IMR-90 (cell line): ENCODE results near the gene SH2D4B. TPM values are rescaled to one million over a fixed set of nuclear protein-coding genes. Genes with fewer than 3 reads are reported as not detected.

Source experiments
- ATAC-seq: fragments of 200-7000 bp; cut with Tn5 transposase; 2 replicates; pipeline ENCODE4 v1.9.1; 2020; ENCODE audit warnings: low read depth, mild to moderate bottlenecking, moderate library complexity
- BruUV-seq: library from RNA; stranded (reverse); fragments of 400-500 nt; replicated peaks from 2 replicates; lab custom pipeline; 2021; lab: Mats Ljungman, UMichigan
- CTCF ChIA-PET: fragments of 300-600 bp; formaldehyde crosslinking; extraction: SDS; loops from one replicate; lab custom pipeline; 2021; ENCODE audit warnings: antibody characterized with exemption; lab: Yijun Ruan, JAX
- POLR2A ChIA-PET: fragments of 300-600 bp; sonication (Branson Sonifier 250); formaldehyde crosslinking; loops from one replicate; lab custom pipeline; 2022; ENCODE audit warnings: antibody characterized with exemption; ENCODE audit not compliant: unreplicated experiment; lab: Charles Lee
- DNase-seq: peaks from one replicate; pipeline ENCODE4 v3.0.0; 2013
- H2AFZ ChIP-seq: replicated peaks from 2 replicates; pipeline ENCODE3; 2013; ENCODE audit warnings: low read length, mild to moderate bottlenecking; ENCODE audit not compliant: poor library complexity
- H2AK5ac ChIP-seq: 2 replicates; pipeline ENCODE4 v1.6.1; 2013; ENCODE audit warnings: low read depth, low read length, inconsistent platforms
- H2AK9ac ChIP-seq: replicated peaks from 2 replicates; pipeline ENCODE3; 2013; ENCODE audit warnings: mild to moderate bottlenecking, low read depth, low read length, moderate library complexity; ENCODE audit not compliant: poor library complexity
- H2BK120ac ChIP-seq: 2 replicates; pipeline ENCODE4 v1.6.1; 2013; ENCODE audit warnings: low read depth, low read length, inconsistent platforms
- H2BK15ac ChIP-seq: 3 replicates; pipeline ENCODE4 v1.6.1; 2013; ENCODE audit warnings: low read depth, low read length, inconsistent platforms
- H2BK20ac ChIP-seq: 2 replicates; pipeline ENCODE4 v1.6.1; 2013; ENCODE audit warnings: low read depth, mild to moderate bottlenecking, inconsistent platforms, low read length, moderate library complexity
- H2BK5ac ChIP-seq: 2 replicates; pipeline ENCODE4 v1.6.1; 2013; ENCODE audit warnings: mild to moderate bottlenecking, low read depth, low read length, inconsistent platforms; ENCODE audit not compliant: poor library complexity, severe bottlenecking
- H3K14ac ChIP-seq: replicated peaks from 2 replicates; pipeline ENCODE4 v1.6.1; 2013; ENCODE audit warnings: low read depth, low read length, inconsistent platforms
- H3K18ac ChIP-seq: 2 replicates; pipeline ENCODE4 v1.6.1; 2013; ENCODE audit warnings: low read depth, low read length, control low read depth
- H3K23ac ChIP-seq: 2 replicates; pipeline ENCODE4 v1.6.1; 2013; ENCODE audit warnings: low read depth, low read length, inconsistent platforms
- H3K27ac ChIP-seq: 2 replicates; pipeline ENCODE4 v1.5.1; 2013; ENCODE audit warnings: mild to moderate bottlenecking, control low read depth, low read length; ENCODE audit not compliant: insufficient read depth
- H3K27me3 ChIP-seq: 2 replicates; pipeline ENCODE4 v1.6.1; 2013; ENCODE audit warnings: low read length; ENCODE audit not compliant: control insufficient read depth, insufficient read depth
- H3K36me3 ChIP-seq: 2 replicates; pipeline ENCODE4 v1.6.1; 2013; ENCODE audit warnings: low read length, mixed read lengths; ENCODE audit not compliant: control insufficient read depth, insufficient read depth
- H3K4ac ChIP-seq: 2 replicates; pipeline ENCODE4 v1.6.1; 2013; ENCODE audit warnings: low read depth, low read length, inconsistent platforms
- H3K4me1 ChIP-seq: 2 replicates; pipeline ENCODE4 v1.6.1; 2013; ENCODE audit warnings: low read length, mixed read lengths; ENCODE audit not compliant: control insufficient read depth, insufficient read depth
- H3K4me2 ChIP-seq: 2 replicates; pipeline ENCODE4 v1.6.1; 2013; ENCODE audit warnings: low read depth, mild to moderate bottlenecking, control low read depth, low read length, moderate library complexity
- H3K4me3 ChIP-seq: 2 replicates; pipeline ENCODE4 v1.5.1; 2013; ENCODE audit warnings: low read depth, mild to moderate bottlenecking, control low read depth, low read length, moderate library complexity; ENCODE audit not compliant: insufficient read depth
- H3K56ac ChIP-seq: 2 replicates; pipeline ENCODE4 v1.6.1; 2013; ENCODE audit warnings: low read length, inconsistent platforms; ENCODE audit not compliant: insufficient read depth; ENCODE audit errors: extremely low read depth
- H3K79me1 ChIP-seq, 2 experiments: 2 replicates each; pipeline ENCODE4 v1.6.1; 2013; ENCODE audit warnings: low read length in 2 of 2, inconsistent platforms in 1 of 2, low read depth in 1 of 2
- H3K9ac ChIP-seq: 2 replicates; pipeline ENCODE4 v1.6.1; 2013; ENCODE audit warnings: low read depth, low read length, control low read depth
- H3K9me1 ChIP-seq: 2 replicates; pipeline ENCODE4 v1.6.1; 2013; ENCODE audit warnings: low read length, inconsistent platforms; ENCODE audit not compliant: insufficient read depth
- H3K9me3 ChIP-seq: 2 replicates; pipeline ENCODE4 v1.6.1; 2013; ENCODE audit warnings: low read length; ENCODE audit not compliant: control insufficient read depth, insufficient read depth
- H4K20me1 ChIP-seq: 2 replicates; pipeline ENCODE4 v1.6.1; 2013; ENCODE audit warnings: low read length, inconsistent platforms; ENCODE audit not compliant: insufficient read depth
- H4K5ac ChIP-seq: 2 replicates; pipeline ENCODE4 v1.6.1; 2013; ENCODE audit warnings: mild to moderate bottlenecking, low read depth, low read length, control low read depth
- H4K8ac ChIP-seq, 2 experiments: 2 replicates each; pipeline ENCODE4 v1.6.1; 2013; ENCODE audit warnings: low read depth in 2 of 2, low read length in 2 of 2, control low read depth in 1 of 2, inconsistent platforms in 1 of 2
- H4K91ac ChIP-seq: 2 replicates; pipeline ENCODE4 v1.6.1; 2013; ENCODE audit warnings: low read depth, low read length, inconsistent platforms; ENCODE audit not compliant: insufficient read depth
- CHD1 ChIP-seq: IDR thresholded peaks from 2 replicates; pipeline ENCODE4 v1.6.1; 2012; ENCODE audit warnings: low read depth, low read length, improper control_type of control experiment
- CTCF ChIP-seq: conservative IDR thresholded peaks from 2 replicates; pipeline ENCODE4 v1.5.1; 2012; ENCODE audit warnings: mild to moderate bottlenecking, low read depth, low read length, improper control_type of control experiment
- ELK1 ChIP-seq: fragments of 150-350 bp; IDR thresholded peaks from 2 replicates; pipeline ENCODE4 v1.6.1; 2016; ENCODE audit warnings: low read depth, mild to moderate bottlenecking, low read length, moderate library complexity, borderline replicate concordance
- FOS ChIP-seq: fragments of 150-350 bp; IDR thresholded peaks from 2 replicates; pipeline ENCODE4 v1.6.1; 2016; ENCODE audit warnings: low read depth, low read length
- MAFK ChIP-seq: IDR thresholded peaks from 2 replicates; pipeline ENCODE4 v1.6.1; 2012; ENCODE audit warnings: low read depth, low read length, improper control_type of control experiment
- MAZ ChIP-seq: IDR thresholded peaks from 2 replicates; pipeline ENCODE4 v1.6.1; 2012; ENCODE audit warnings: low read depth, mild to moderate bottlenecking, low read length, improper control_type of control experiment, moderate library complexity, borderline replicate concordance
- MXI1 ChIP-seq: IDR thresholded peaks from 2 replicates; pipeline ENCODE4 v1.6.1; 2012; ENCODE audit warnings: low read depth, mild to moderate bottlenecking, low read length, moderate library complexity, borderline replicate concordance
- POLR2A ChIP-seq: IDR thresholded peaks from 2 replicates; pipeline ENCODE4 v1.6.1; 2012; ENCODE audit warnings: mild to moderate bottlenecking, low read depth, low read length
- RAD21 ChIP-seq: IDR thresholded peaks from 2 replicates; pipeline ENCODE4 v1.6.1; 2012; ENCODE audit warnings: low read length, improper control_type of control experiment
- RCOR1 ChIP-seq: IDR thresholded peaks from 2 replicates; pipeline ENCODE4 v1.6.1; 2012; ENCODE audit warnings: mild to moderate bottlenecking, low read length, improper control_type of control experiment; ENCODE audit not compliant: insufficient replicate concordance
- RFX5 ChIP-seq: IDR thresholded peaks from 2 replicates; pipeline ENCODE4 v1.8.0; 2012; ENCODE audit warnings: low read depth, mild to moderate bottlenecking, low read length, moderate library complexity
- SMC3 ChIP-seq: fragments of 150-350 bp; IDR thresholded peaks from 2 replicates; pipeline ENCODE4 v1.6.1; 2016; ENCODE audit warnings: low read depth, mild to moderate bottlenecking, antibody characterized with exemption, low read length, moderate library complexity
- WGBS, 2 experiments: methylation state at CpG; one replicate each; pipeline versions ENCODE4 v1.1.5 to v1.1.7; 2013; ENCODE audit warnings: missing lambda C conversion rate in 2 of 2; ENCODE audit not compliant: insufficient read length in 1 of 2; ENCODE audit errors: extremely low coverage in 2 of 2; 5-methylcytosine and 5-hydroxymethylcytosine counted together
- dilution Hi-C: fragments of 300-500 bp; cut with HindIII; formaldehyde crosslinking; loops from one replicate; pipeline ENCODE4 v1.14.3; 2018; ENCODE audit warnings: low sequenced_read_pairs; ENCODE audit not compliant: unreplicated experiment
- in situ Hi-C: fragments of 300-500 bp; cut with MboI; formaldehyde crosslinking; loops from 3 replicates; pipeline ENCODE4 v1.14.3; 2019; ENCODE audit warnings: low sequenced_read_pairs, inconsistent platforms, mixed read lengths
- intact Hi-C: fragments of 100-400 bp; cut with micrococcal nuclease; formaldehyde crosslinking; loops from 2 replicates; pipeline ENCODE4 v1.10.0; 2022
- polyA plus RNA-seq, 3 experiments: library from polyadenylated mRNA; depleted of rRNA; stranded (reverse); fragments of >200 nt; gene quantifications; 2 replicates each; pipeline ENCODE4 v1.2.3, GENCODE V29; 2012; ENCODE audit warnings: low replicate concordance in 1 of 3
- total RNA-seq: library from RNA; depleted of rRNA; stranded (reverse); fragments of >200 nt; gene quantifications from 2 replicates; pipeline ENCODE4 v1.2.3, GENCODE V29; 2012

The SH2D4B gene
- total and polyA plus RNA-seq, 2 of the 4 experiments (the other 2 are of a cell fraction), result not detected

GRCh38 chr10:80509403-80510161, 28.1 kb upstream of the SH2D4B start:
- DNase-seq (peak; percentile 81), ATAC-seq (peak; percentile 64)
- Histone ChIP-seq H3K4ac (peak overlapping the region; percentile 80), H3K79me1 (peaks cover 9 to 44% of the 10 kb centered on the region in 2 experiments), H2AK5ac (peak overlapping the region; percentile 85; the same call in 1 of the 2 replicates), H2BK5ac (peak overlapping the region; percentile 25), H3K36me3 (peaks cover 31% of the 10 kb centered on the region), H3K4me2 (no peak overlapping the region), H3K9me1 (peaks cover 19% of the 10 kb centered on the region), H3K56ac (no peak overlapping the region), H3K18ac (no peak overlapping the region), H2BK20ac (no peak overlapping the region), H2AK9ac (peak overlapping the region; percentile 62), H4K8ac (peak overlapping the region in 1 of 2 experiments; percentile 26; a peak in 2 of 4 replicates), H3K27ac (peak overlapping the region; percentile 43; the same call in 1 of the 2 replicates), H4K91ac (peak overlapping the region; percentile 55; the same call in 1 of the 2 replicates), H3K27me3 (no peaks in the 10 kb centered on the region), H3K4me3 (no peak overlapping the region), H4K20me1 (peaks cover 4% of the 10 kb centered on the region; the same call in 1 of the 2 replicates), H3K23ac (no peak overlapping the region; the same call in 1 of the 2 replicates), H3K9me3 (no peaks in the 10 kb centered on the region), H3K14ac (peak overlapping the region; percentile 64; the same call in 1 of the 2 replicates), H4K5ac (no peak overlapping the region), H2AFZ (peak overlapping the region; percentile 53), H2BK15ac (no peak overlapping the region), H3K9ac (no peak overlapping the region), H3K4me1 (peaks cover 25% of the 10 kb centered on the region), H2BK120ac (peak overlapping the region; percentile 56; the same call in 1 of the 2 replicates)
- ChIA-PET POLR2A (no interaction called here), CTCF (interaction anchor here (1.2 to 1.5 kb wide), 2 partner anchors 10 to 65 kb away, joined by 5 read pairs; no protein-coding TSS in a partner anchor)
- TF ChIP-seq RAD21, result no peak
- TF ChIP-seq MXI1, result no peak
- no peak for TF ChIP-seq ELK1
- TF ChIP-seq SMC3, result no peak
- TF ChIP-seq POLR2A, result no peak
- TF ChIP-seq RFX5, result no peak
- peak; percentile 51; the same call in 1 of the 2 replicates for TF ChIP-seq FOS
- TF ChIP-seq MAZ, result peak; percentile 45; the same call in 1 of the 2 replicates
- no peak for TF ChIP-seq CTCF
- peak; percentile 19 for TF ChIP-seq RCOR1
- TF ChIP-seq MAFK, result no peak
- no peak for TF ChIP-seq CHD1
- intact Hi-C loops, result no loop called here
- dilution Hi-C loops, result no loop called here
- WGBS, 2 experiments, result 40% methylated on average over 4 of the region's 18 CpGs; no CpG with 5 or more reads in 1 of the 2 experiments
- no TSS peak for BruUV-seq
- in situ Hi-C loops, result no loop called here
